Thymus (tissue), 14 donors: ENCODE data around the gene SHANK2. TPM values are rescaled to one million over a fixed set of nuclear protein-coding genes. Genes with fewer than 3 reads are reported as not detected.

Experiments used
- DNase-seq, 9 donors: peaks; one replicate each; pipeline ENCODE4 v3.0.0-alpha.2; 2013; ENCODE audit warnings: low spot score in 9 of 9, low read depth in 6 of 9, missing footprints in 1 of 9
- H3K27ac ChIP-seq, 2 donors: one replicate each; pipeline ENCODE4 v1.5.1; 2013; ENCODE audit warnings: control low read depth in 1 of 2, low read depth in 1 of 2, low read length in 1 of 2, mild to moderate bottlenecking in 1 of 2, moderate library complexity in 1 of 2
- H3K27me3 ChIP-seq, 2 donors: one replicate each; pipeline ENCODE4 v1.5.1; 2013; ENCODE audit warnings: low read length in 1 of 2; ENCODE audit not compliant: control insufficient read depth in 2 of 2, insufficient read depth in 1 of 2
- H3K36me3 ChIP-seq, 2 donors: one replicate each; pipeline ENCODE4 v1.5.1; 2013; ENCODE audit warnings: low read length in 1 of 2, mild to moderate bottlenecking in 1 of 2, moderate library complexity in 1 of 2; ENCODE audit not compliant: control insufficient read depth in 2 of 2, insufficient read depth in 2 of 2
- H3K4me1 ChIP-seq, 2 donors: one replicate each; pipeline ENCODE4 v1.5.1; 2013; ENCODE audit warnings: low read length in 2 of 2; ENCODE audit not compliant: control insufficient read depth in 2 of 2, insufficient read depth in 2 of 2
- H3K4me3 ChIP-seq, 2 donors: one replicate each; pipeline ENCODE4 v1.5.1; 2013; ENCODE audit warnings: low read length in 2 of 2, control low read depth in 1 of 2, mild to moderate bottlenecking in 1 of 2
- H3K9me3 ChIP-seq, 2 donors: one replicate each; pipeline ENCODE4 v1.5.1; 2013; ENCODE audit warnings: low read length in 1 of 2, mild to moderate bottlenecking in 1 of 2; ENCODE audit not compliant: control insufficient read depth in 2 of 2, insufficient read depth in 1 of 2
- WGBS: extraction: QIAGEN DNeasy Blood & Tissue Kit; methylation state at CpG from one replicate; pipeline ENCODE4 v1.1.7; 2013; 5-methylcytosine and 5-hydroxymethylcytosine counted together
- long read RNA-seq, 10 donors: transcript quantifications; one replicate each; lab custom pipeline, GENCODE V29; 2026
- polyA plus RNA-seq: library from polyadenylated mRNA; stranded (reverse); fragments of 200-250 nt; gene quantifications from one replicate; pipeline ENCODE4 v1.2.3, GENCODE V29; 2013
- total RNA-seq: library from RNA; stranded (reverse); fragments of 120-200 nt; gene quantifications from one replicate; pipeline ENCODE4 v1.2.4, GENCODE V29; 2013
- donor health status: healthy.

Gene SHANK2
- total RNA-seq (0.14 TPM), polyA plus RNA-seq (0.09 TPM)
- long read RNA-seq, donor 1 = 0 reads
- long read RNA-seq, donor 2 = 0 reads
- long read RNA-seq, donor 3 = 0 reads
- long read RNA-seq, donor 4, full-length matches to known transcripts = 1 of 1 reads
- long read RNA-seq, donor 4, partial matches to known transcripts = 0 of 1 reads
- long read RNA-seq, donor 4, other reads (novel, unspliced or antisense) = 0 of 1 reads
- long read RNA-seq, donor 5, full-length matches to known transcripts = 3 of 3 reads
- long read RNA-seq, donor 5, partial matches to known transcripts = 0 of 3 reads
- long read RNA-seq, donor 5, other reads (novel, unspliced or antisense) = 0 of 3 reads
- long read RNA-seq, donor 6, full-length matches to known transcripts = 1 of 1 reads
- long read RNA-seq, donor 6, partial matches to known transcripts = 0 of 1 reads
- long read RNA-seq, donor 6, other reads (novel, unspliced or antisense) = 0 of 1 reads
- long read RNA-seq, donor 7 = 0 reads
- long read RNA-seq, donor 8 = 0 reads
- long read RNA-seq, donor 9 = 0 reads
- long read RNA-seq, donor 10 = 0 reads

DNA sequence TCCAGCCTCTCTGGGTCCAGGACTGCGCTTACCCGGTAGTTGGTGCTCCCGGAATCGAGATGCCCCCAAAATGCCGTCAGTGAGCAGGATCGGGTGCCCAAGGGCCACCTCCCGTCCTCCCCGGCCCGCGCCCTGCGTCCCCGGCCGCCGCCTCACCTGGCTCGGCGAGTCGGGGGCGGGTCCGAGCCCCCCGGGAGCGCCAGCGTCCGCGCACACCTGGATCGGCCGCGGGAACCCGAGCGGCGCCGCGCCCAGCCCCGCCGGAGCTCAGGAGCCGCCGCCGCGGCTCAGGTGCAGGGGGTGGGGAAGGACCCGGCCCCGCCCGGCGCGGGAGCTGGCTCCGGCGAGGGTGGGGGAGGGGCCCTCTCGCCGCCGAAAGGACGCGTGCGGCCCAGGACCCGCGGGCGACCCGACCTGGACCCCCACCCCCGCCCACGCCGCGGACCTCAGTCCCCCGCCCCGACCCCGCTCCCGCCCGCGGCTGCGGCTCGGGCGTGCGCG is at the start of gene SHANK2:
Gene SHANK2 (minus strand): TSS at position 309 of the 501 bp plus-strand sequence. CDS start 105,251 bp downstream, outside the sequence.
- Histone ChIP-seq H3K4me3 (peak within 1 kb of the TSS in 1 of 2 donors; percentile 6), H3K4me1 (no peaks in the 10 kb centered on the region), H3K36me3 (no peaks in the 10 kb centered on the region), H3K9me3 (no peaks in the 10 kb centered on the region), H3K27ac (no peak within 1 kb of the TSS), H3K27me3 (peaks cover 60 to 77% of the 10 kb centered on the region in 2 donors)
- no peak for DNase-seq
- WGBS = 3% methylated on average over 70 of the region's 70 CpGs

- no peaks in the 10 kb centered on the region for H3K9me3 ChIP-seq
- no peak for DNase-seq
- H3K4me3 ChIP-seq = no peak overlapping the region
- no peaks in the 10 kb centered on the region for H3K36me3 ChIP-seq
- no peaks in the 10 kb centered on the region for H3K4me1 ChIP-seq
- H3K27me3 ChIP-seq = no peaks in the 10 kb centered on the region
- 62% methylated on average over 17 of the region's 17 CpGs for WGBS
- H3K27ac ChIP-seq = no peak overlapping the region
Measured at GRCh38 chr11:71301858-71302533, 49.6 kb upstream of the SHANK2 start.

DNA sequence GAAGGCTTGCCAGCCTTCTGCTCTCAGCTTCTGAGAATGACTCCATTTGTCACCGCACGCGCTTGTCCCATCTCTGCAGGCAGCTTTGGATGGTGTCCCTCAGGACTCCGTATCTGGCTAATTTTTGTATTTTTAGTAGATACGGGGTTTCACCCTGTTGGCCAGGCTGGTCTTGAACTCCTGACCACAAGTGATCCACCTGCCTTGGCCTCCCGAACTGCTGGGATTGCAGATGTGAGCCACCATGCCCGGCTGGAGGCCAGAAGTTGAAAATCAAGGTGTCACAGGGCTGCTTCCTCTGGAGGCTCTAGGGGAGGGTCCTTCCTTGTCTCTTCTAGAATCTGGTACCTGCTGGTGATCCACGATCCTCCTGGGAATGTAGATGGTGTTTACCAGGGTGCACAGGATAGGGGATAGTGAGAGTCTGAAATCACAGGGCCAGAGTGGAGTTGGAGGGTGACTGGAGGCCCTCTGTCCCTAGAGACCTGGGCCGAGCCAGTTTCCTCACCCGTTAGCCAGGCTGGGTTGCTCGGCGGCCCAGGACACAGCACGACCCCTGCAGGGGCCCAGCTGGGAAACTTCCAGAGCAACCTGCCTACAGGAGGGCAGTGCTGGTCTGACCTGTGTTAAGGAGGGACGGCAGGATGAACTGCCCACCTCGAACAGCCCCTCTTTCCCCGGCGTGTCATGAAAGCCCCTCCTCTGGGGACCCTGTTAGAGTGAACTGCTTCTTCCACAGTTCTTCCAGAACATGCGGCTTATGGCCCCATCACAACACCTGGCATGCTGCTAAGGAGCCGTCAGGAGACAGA is 48.9 kb upstream of the SHANK2 start:
- no peak for DNase-seq
- H3K4me3 ChIP-seq = no peak overlapping the region
- no peaks in the 10 kb centered on the region for H3K4me1 ChIP-seq
- 88% methylated on average over 19 of the region's 19 CpGs for WGBS
- H3K9me3 ChIP-seq = no peaks in the 10 kb centered on the region
- H3K36me3 ChIP-seq = no peaks in the 10 kb centered on the region
- H3K27ac ChIP-seq = no peak overlapping the region
- no peaks in the 10 kb centered on the region for H3K27me3 ChIP-seq

GRCh38 chr11:71300187-71300586 is 47.8 kb upstream of the SHANK2 start:
- H3K27me3 ChIP-seq = no peaks in the 10 kb centered on the region
- H3K9me3 ChIP-seq = no peaks in the 10 kb centered on the region
- H3K27ac ChIP-seq = no peak overlapping the region
- no peak for DNase-seq
- no peak overlapping the region for H3K4me3 ChIP-seq
- 75% methylated on average over 8 of the region's 8 CpGs for whole genome bisulfite sequencing
- no peaks in the 10 kb centered on the region for H3K36me3 ChIP-seq
- no peaks in the 10 kb centered on the region for H3K4me1 ChIP-seq

DNA sequence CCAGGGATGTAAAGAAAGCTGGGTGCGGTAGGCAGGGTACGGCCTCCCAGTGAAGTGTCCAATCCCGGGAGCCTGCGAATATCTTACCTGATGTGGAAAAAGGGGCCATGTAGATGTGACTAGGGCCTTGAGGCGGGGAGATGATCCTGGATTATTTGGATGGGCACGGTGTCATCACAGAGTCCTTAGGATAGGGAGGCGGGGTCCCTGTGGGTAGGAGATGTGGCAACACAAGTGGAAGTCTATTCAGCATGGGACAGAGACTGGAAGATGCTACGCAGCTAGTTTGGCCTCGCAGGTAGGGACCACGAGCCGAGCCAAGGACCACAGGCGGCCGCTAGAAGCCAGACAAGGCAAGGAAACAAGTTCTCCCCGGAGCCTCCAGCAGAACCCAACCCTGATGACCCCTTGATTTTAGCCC is 46.4 kb upstream of the SHANK2 start:
- no peak for DNase-seq
- H3K27ac ChIP-seq = no peak overlapping the region
- no peak overlapping the region for H3K4me3 ChIP-seq
- H3K9me3 ChIP-seq = peaks cover 0 to 4% of the 10 kb centered on the region in 2 donors
- H3K36me3 ChIP-seq = no peaks in the 10 kb centered on the region
- H3K27me3 ChIP-seq = no peaks in the 10 kb centered on the region
- WGBS = 95% methylated on average over 14 of the region's 14 CpGs
- H3K4me1 ChIP-seq = no peaks in the 10 kb centered on the region

DNA sequence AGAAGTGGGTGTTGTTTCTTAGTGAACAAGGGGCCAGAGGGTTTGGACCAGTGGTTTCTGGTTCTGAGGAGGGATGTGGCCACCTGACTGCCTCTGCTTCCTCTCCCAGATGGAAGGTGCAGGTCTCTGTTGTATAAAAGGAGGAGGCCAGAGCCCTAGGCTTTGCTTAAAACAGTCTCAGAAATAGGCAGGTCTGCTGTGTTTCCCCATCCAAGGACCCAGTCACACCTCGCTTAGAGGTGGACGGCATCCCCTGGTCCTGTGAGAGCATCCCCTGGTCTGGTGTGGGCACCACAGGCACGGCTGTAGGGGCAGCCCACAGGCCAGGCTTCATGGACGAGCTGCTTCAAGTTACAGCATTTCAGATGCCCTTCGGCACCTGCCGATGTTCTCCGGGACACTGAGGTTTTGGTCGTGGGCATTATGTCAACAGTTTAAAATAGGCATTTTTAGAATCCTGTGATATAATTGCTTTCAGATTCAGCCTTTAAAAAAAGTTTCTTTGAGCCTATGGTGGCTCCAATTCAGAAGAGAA is 45.7 kb upstream of the SHANK2 start:
- DNase-seq = no peak
- Histone ChIP-seq H3K36me3 (no peaks in the 10 kb centered on the region), H3K27ac (no peak overlapping the region), H3K27me3 (no peaks in the 10 kb centered on the region), H3K4me3 (no peak overlapping the region), H3K4me1 (no peaks in the 10 kb centered on the region), H3K9me3 (peaks cover 0 to 4% of the 10 kb centered on the region in 2 donors)
- WGBS = 74% methylated on average over 8 of the region's 8 CpGs

DNA sequence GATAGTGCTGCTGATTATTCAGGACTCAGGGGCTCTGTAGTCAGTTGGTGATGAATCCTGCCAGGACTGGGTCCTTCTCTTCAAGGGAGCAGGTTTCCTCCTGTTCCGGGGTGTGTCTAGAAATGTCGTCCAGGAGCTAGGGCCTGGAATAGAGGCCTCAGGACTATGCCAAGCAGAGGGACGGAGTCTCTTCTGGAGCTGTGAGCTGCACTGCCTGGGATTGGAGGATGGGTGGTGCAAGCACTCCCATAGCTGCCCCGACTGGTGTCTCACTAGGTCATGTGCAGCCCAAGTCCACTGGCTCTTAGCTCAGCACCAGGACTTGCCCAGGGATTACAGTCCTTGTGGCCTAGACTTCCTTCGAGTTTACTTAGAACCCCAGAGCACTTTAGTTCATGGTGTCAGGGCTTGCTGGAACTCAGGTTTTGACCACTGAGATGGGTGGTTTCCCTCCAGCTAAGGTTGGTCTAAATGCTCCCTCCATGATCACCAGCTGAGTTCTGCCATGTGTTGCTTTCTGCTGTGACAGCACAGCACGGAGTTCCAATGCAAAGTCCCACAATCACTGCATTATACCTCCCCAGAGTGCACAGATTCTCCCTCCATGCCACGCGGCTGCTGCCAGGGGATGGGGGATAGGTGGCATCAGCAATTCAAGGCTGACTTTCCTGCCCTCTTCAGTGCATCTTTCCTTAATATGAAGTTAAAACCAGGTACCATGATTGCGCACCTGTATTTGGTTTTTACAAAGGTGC is 42.6 kb upstream of the SHANK2 start:
- Histone ChIP-seq H3K4me1 (no peaks in the 10 kb centered on the region), H3K36me3 (no peaks in the 10 kb centered on the region), H3K4me3 (no peak overlapping the region), H3K27me3 (no peaks in the 10 kb centered on the region), H3K27ac (no peak overlapping the region), H3K9me3 (peaks cover 0 to 4% of the 10 kb centered on the region in 2 donors)
- no peak for DNase-seq
- WGBS = 92% methylated on average over 9 of the region's 9 CpGs
